Natural killer cell (primary cell): ENCODE measurements around the gene ZFAND3. TPM values are rescaled to one million over a fixed set of nuclear protein-coding genes. Genes with fewer than 3 reads are reported as not detected.
"Not testable (repeated sequence)": the region's sequence is repeated elsewhere in the genome, so short reads cannot be mapped to it uniquely, and the experiment has no call there.

Experiments used
- ATAC-seq, 3 donors: fragments of 150-1000 bp in 2 of 3; fragments of 200-7000 bp in 1 of 3; cut with Tn5 transposase; 1 replicate in 1 of 3; 2 replicates in 2 of 3; pipeline ENCODE4 v1.10.0; 2021; ENCODE audit warnings: mild to moderate bottlenecking in 2 of 3, moderate library complexity in 2 of 3
- DNase-seq, 2 donors: peaks; one replicate each; pipeline versions ENCODE4 v3.0.0 to v3.0.0-alpha.2; 2013 to 2021; ENCODE audit warnings: mixed read lengths in 1 of 2
- H3K27ac ChIP-seq: one replicate; pipeline ENCODE4 v1.5.1; 2013; ENCODE audit warnings: mild to moderate bottlenecking, low read length
- H3K27me3 ChIP-seq: one replicate; pipeline ENCODE4 v1.6.1; 2013; ENCODE audit warnings: low read length; ENCODE audit not compliant: control insufficient read depth, insufficient read depth
- H3K36me3 ChIP-seq: one replicate; pipeline ENCODE4 v1.6.1; 2013; ENCODE audit warnings: low read length; ENCODE audit not compliant: control insufficient read depth, insufficient read depth
- H3K4me1 ChIP-seq: one replicate; pipeline ENCODE4 v1.6.1; 2013; ENCODE audit warnings: low read length; ENCODE audit not compliant: control insufficient read depth, insufficient read depth
- H3K4me3 ChIP-seq: one replicate; pipeline ENCODE4 v1.5.1; 2013; ENCODE audit warnings: low read length
- H3K9me3 ChIP-seq: one replicate; pipeline ENCODE4 v1.6.1; 2013; ENCODE audit warnings: low read length; ENCODE audit not compliant: control insufficient read depth, insufficient read depth
- H3K27ac Mint-ChIP-seq, 2 donors: one replicate each; pipeline ENCODE4 v1.8.0; 2022; ENCODE audit warnings: mild to moderate bottlenecking in 2 of 2, mixed read lengths in 2 of 2, moderate library complexity in 1 of 2
- H3K27me3 Mint-ChIP-seq, 2 donors: one replicate each; pipeline ENCODE4 v1.8.0; 2022; ENCODE audit warnings: low read depth in 2 of 2, mixed read lengths in 2 of 2
- H3K36me3 Mint-ChIP-seq: one replicate; pipeline ENCODE4 v1.8.0; 2022; ENCODE audit warnings: mixed read lengths
- H3K4me1 Mint-ChIP-seq, 2 donors: one replicate each; pipeline ENCODE4 v1.8.0; 2022; ENCODE audit warnings: mixed read lengths in 2 of 2
- H3K4me3 Mint-ChIP-seq: one replicate; pipeline ENCODE4 v1.8.0; 2022; ENCODE audit warnings: mild to moderate bottlenecking, moderate library complexity, mixed read lengths
- H3K9me3 Mint-ChIP-seq, 2 donors: one replicate each; pipeline ENCODE4 v1.8.0; 2022; ENCODE audit warnings: mixed read lengths in 2 of 2
- CTCF ChIP-seq: fragments of 200-600 bp; IDR thresholded peaks from one replicate; pipeline ENCODE4 v1.8.0; 2022; ENCODE audit warnings: antibody characterized with exemption
- WGBS: methylation state at CpG from one replicate; pipeline ENCODE4 v1.1.7; 2013; ENCODE audit warnings: missing lambda C conversion rate; ENCODE audit not compliant: insufficient coverage; 5-methylcytosine and 5-hydroxymethylcytosine counted together
- intact Hi-C: fragments of 100-400 bp; cut with micrococcal nuclease; formaldehyde crosslinking; loops from one replicate; pipeline ENCODE4 v1.14.2; 2022
- total RNA-seq, 4 donors: library from RNA; stranded (reverse); fragments of 120-200 nt in 1 of 4; gene quantifications; one replicate each; pipeline versions ENCODE4 v1.2.3 to v1.2.4, GENCODE V29; 2013 to 2022

Gene ZFAND3
- total RNA-seq, 3 donors from 2014 or later (not counting 1 experiment from before 2014, with no cell fraction given), result 87.7 to 97.4 (median 90.1) TPM

GRCh38 chr6:37889486-37889885, 70.0 kb downstream of the ZFAND3 start:
- no peak for TF ChIP-seq CTCF
- ATAC-seq, result no peak
- H3K36me3 ChIP-seq, result no peaks in the 10 kb centered on the region

GRCh38 chr6:37891072-37891471, 71.5 kb downstream of the ZFAND3 start:
- Mint-ChIP-seq H3K27me3 (no peaks in the 10 kb centered on the region), H3K27ac (no peak overlapping the region), H3K4me1 (peaks cover 64 to 71% of the 10 kb centered on the region in 2 donors), H3K4me3 (no peak overlapping the region), H3K9me3 (peaks cover 3 to 6% of the 10 kb centered on the region in 2 donors), H3K36me3 (peaks cover 11% of the 10 kb centered on the region)
- 80% methylated on average over 4 of the region's 5 CpGs for WGBS
- intact Hi-C loops, result no loop called here
- Histone ChIP-seq H3K27ac (no peak overlapping the region), H3K4me1 (peaks cover 7% of the 10 kb centered on the region), H3K4me3 (no peak overlapping the region), H3K36me3 (no peaks in the 10 kb centered on the region), H3K9me3 (peaks cover 3% of the 10 kb centered on the region), H3K27me3 (no peaks in the 10 kb centered on the region)
- no peak for DNase-seq
- TF ChIP-seq CTCF, result no peak
- ATAC-seq, result no peak

More at GRCh38 chr6:37889486-37889885, 70.0 kb downstream of the ZFAND3 start:
- Histone ChIP-seq H3K4me3 (no peak overlapping the region), H3K9me3 (peaks cover 2% of the 10 kb centered on the region), H3K27ac (no peak overlapping the region), H3K27me3 (no peaks in the 10 kb centered on the region), H3K4me1 (peaks cover 7% of the 10 kb centered on the region)
- no peak overlapping the region for H3K27ac Mint-ChIP-seq
- peaks cover 2% of the 10 kb centered on the region for H3K36me3 Mint-ChIP-seq
- DNase-seq, result no peak
- intact Hi-C loops, result no loop called here
- H3K27me3 Mint-ChIP-seq, result no peaks in the 10 kb centered on the region
- H3K9me3 Mint-ChIP-seq, result no peaks in the 10 kb centered on the region
- H3K4me3 Mint-ChIP-seq, result no peak overlapping the region
- peaks cover 62 to 69% of the 10 kb centered on the region in 2 donors for H3K4me1 Mint-ChIP-seq

GRCh38 chr6:37893257-37893656, 73.7 kb downstream of the ZFAND3 start:
- no peaks in the 10 kb centered on the region for H3K27me3 Mint-ChIP-seq

GRCh38 chr6:37893734-37894133, 74.2 kb downstream of the ZFAND3 start:
- H3K27ac ChIP-seq, intact Hi-C loops, H3K27me3 Mint-ChIP-seq, H3K36me3 ChIP-seq, H3K4me3 ChIP-seq, H3K27me3 ChIP-seq, H3K4me1 ChIP-seq, ATAC-seq, H3K4me3 Mint-ChIP-seq, DNase-seq, H3K9me3 Mint-ChIP-seq, H3K9me3 ChIP-seq: not testable (repeated sequence)
- 77% methylated on average over 9 of the region's 9 CpGs for WGBS
- peaks cover 11% of the 10 kb centered on the region for H3K36me3 Mint-ChIP-seq
- H3K4me1 Mint-ChIP-seq, result peaks cover 61 to 75% of the 10 kb centered on the region in 2 donors
- peak overlapping the region in 1 of 2 donors; percentile 9 for H3K27ac Mint-ChIP-seq

More at GRCh38 chr6:37893257-37893656, 73.7 kb downstream of the ZFAND3 start:
- Mint-ChIP-seq H3K36me3 (peaks cover 11% of the 10 kb centered on the region), H3K27ac (peak overlapping the region; percentile 18 to 43), H3K4me3 (no peak overlapping the region), H3K4me1 (peaks cover 65 to 78% of the 10 kb centered on the region in 2 donors), H3K9me3 (peaks cover 3 to 6% of the 10 kb centered on the region in 2 donors)
- no peak overlapping the region for H3K4me3 ChIP-seq
- peaks cover 3% of the 10 kb centered on the region for H3K9me3 ChIP-seq
- no peak for TF ChIP-seq CTCF
- H3K4me1 ChIP-seq, result peaks cover 7% of the 10 kb centered on the region
- no peak overlapping the region for H3K27ac ChIP-seq
- no peak for DNase-seq
- H3K27me3 ChIP-seq, result no peaks in the 10 kb centered on the region
- intact Hi-C loops, result no loop called here
- H3K36me3 ChIP-seq, result no peaks in the 10 kb centered on the region
- no peak for ATAC-seq
- 91% methylated on average over 1 of the region's 3 CpGs for WGBS
